Measurements from ENCODE around the gene GTF2I. TPM values are rescaled to one million over a fixed set of nuclear protein-coding genes. Genes with fewer than 3 reads are reported as not detected.
"Not testable (repeated sequence)": the region's sequence is repeated elsewhere in the genome, so short reads cannot be mapped to it uniquely, and the experiment has no call there.

Gene GTF2I
- total RNA-seq, 3 donors from 2014 or later, result 161 to 195 (median 181) TPM

DNA sequence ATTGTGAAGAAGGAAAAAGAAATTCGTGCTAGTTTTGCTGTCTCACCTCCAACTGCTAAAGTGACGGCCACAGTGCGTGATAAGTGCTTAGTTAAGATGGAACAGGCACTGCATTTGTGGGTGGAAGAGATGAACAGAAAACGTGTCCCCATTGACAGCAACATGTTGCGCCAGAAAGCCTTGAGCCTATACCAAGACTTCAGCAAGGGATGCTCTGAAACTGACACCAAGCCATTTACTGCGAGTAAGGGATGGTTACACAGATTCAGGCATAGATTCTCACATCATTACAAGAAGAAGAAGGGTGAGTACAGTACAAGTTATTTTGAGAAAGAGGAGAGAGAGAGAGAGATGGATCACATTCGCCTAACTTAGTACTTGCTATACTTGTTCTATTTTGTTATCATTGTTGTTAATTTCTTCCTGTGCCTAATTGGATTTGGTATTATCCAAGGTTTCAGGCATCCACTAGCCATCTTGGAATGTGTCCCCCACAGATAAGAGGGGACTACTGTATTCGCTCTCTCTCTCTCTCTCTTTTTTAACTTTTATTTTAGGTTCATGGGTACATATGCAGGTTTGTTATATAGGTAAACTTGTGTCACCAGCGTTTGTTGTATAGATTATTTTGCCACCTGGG lies 6.9 kb upstream of the GTF2I start:
- not testable (repeated sequence) for H3K27me3 Mint-ChIP-seq (ENCODE audit: low read depth); H3K36me3 Mint-ChIP-seq (ENCODE audit: insufficient read depth); H3K9me3 Mint-ChIP-seq; DNase-seq
- ATAC-seq, result peak; percentile 83 to 86
- H3K4me3 Mint-ChIP-seq, result peak overlapping the region; percentile 79
- H3K4me1 Mint-ChIP-seq (ENCODE audit: low read depth), result peaks cover 36% of the 10 kb centered on the region

GRCh38 chr7:74651133-74651504 lies 6.4 kb upstream of the GTF2I start:
- not testable (repeated sequence) for H3K36me3 Mint-ChIP-seq (ENCODE audit: insufficient read depth); H3K9me3 Mint-ChIP-seq; ATAC-seq; H3K27me3 Mint-ChIP-seq (ENCODE audit: low read depth); DNase-seq
- Mint-ChIP-seq H3K4me1 (ENCODE audit: low read depth) (peaks cover 42% of the 10 kb centered on the region), H3K4me3 (peak overlapping the region; percentile 79)

DNA sequence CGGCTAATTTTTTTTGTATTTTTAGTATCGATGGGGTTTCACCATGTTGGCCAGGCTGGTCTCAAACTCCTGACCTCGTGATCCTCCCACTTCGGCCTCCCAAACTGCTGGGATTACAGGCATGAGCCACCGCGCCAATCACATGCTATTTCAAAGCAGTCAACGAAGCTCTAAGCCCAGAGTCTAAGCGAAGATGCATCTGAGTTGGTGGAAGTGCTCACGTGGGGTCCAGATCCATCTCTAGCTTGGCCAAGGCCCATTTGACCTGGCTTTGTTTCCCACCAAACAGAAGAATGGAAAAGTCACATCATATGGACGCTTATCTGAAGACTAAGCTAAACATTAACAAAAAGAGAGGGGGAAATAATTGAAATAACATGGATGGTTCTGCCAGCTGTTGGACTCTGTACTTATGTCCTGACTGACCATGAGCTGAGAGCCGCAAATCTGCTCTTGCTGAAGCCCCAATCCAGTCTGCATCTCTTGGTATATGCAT lies 3.8 kb upstream of the GTF2I start:
- no peak overlapping the region for H3K4me3 Mint-ChIP-seq
- ATAC-seq, result no peak
- no peaks in the 10 kb centered on the region for H3K27me3 Mint-ChIP-seq (ENCODE audit: low read depth)
- no peak for DNase-seq
- H3K9me3 Mint-ChIP-seq, result no peaks in the 10 kb centered on the region
- H3K36me3 Mint-ChIP-seq (ENCODE audit: insufficient read depth), result peaks cover 2% of the 10 kb centered on the region
- H3K4me1 Mint-ChIP-seq (ENCODE audit: low read depth), result peaks cover 48% of the 10 kb centered on the region

- H3K4me3 Mint-ChIP-seq, result peak overlapping the region; percentile 5
These were observed 2.7 kb upstream of the GTF2I start for GRCh38 chr7:74654811-74655210.

DNA sequence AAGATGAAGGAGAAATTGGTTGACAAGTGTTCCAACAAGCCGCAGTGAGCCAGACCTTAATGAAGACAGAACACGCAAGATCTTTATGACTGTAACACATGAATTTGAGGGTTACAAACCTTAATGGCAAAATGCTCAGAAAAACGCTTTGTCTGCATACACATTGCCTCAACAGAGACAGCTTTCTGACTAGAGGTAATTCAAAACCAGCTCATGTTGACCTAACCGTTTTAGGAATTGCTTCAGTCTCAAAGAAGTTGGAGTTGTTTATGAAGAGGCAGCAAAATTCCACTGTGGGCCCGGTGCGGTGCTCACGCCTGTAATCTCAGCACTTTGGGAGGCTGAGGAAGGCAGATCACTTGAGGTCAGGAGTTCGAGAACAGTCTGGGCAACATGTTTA lies 2.2 kb upstream of the GTF2I start:
- ATAC-seq, result no peak
- Mint-ChIP-seq H3K27me3 (ENCODE audit: low read depth) (no peaks in the 10 kb centered on the region), H3K36me3 (ENCODE audit: insufficient read depth) (peaks cover 3% of the 10 kb centered on the region), H3K4me3 (peak overlapping the region; percentile 87), H3K4me1 (ENCODE audit: low read depth) (peaks cover 50% of the 10 kb centered on the region), H3K9me3 (no peaks in the 10 kb centered on the region)
- DNase-seq, result no peak

More at GRCh38 chr7:74654811-74655210, 2.7 kb upstream of the GTF2I start:
- Mint-ChIP-seq H3K36me3 (ENCODE audit: insufficient read depth) (peaks cover 3% of the 10 kb centered on the region), H3K4me1 (ENCODE audit: low read depth) (peaks cover 49% of the 10 kb centered on the region), H3K27me3 (ENCODE audit: low read depth) (no peaks in the 10 kb centered on the region), H3K9me3 (no peaks in the 10 kb centered on the region)
- DNase-seq (no peak), ATAC-seq (no peak)

DNA sequence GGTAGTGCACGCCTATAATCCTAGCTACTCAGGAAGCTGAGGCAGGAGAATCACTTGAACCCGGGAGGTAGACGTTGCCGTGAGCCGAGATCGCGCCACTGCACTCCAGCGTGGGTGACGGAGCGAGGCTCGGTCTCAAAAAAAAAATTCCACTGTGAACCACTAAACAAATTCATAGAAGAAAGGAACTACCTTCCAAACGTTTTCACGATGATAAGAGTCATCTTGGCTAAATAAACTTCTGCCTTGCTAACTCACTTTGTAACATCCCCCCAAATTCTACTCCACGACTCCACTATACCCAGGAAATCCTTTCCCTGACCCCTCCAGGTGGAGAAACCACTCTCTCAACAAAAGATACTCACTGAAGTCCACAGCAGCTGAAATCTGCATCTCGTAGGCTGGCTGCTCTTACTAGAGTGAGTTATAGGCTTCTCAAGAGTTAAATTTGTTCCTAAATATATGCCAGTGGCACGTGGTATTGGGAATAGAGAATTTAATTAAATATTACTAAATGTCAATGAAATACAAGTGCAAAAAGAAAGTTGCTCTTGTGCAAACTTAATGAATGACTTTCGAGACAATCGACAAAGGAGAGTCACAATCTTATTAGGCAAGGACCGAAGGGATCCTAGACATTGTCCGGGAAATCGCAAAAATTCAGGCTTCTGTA lies 1.6 kb upstream of the GTF2I start:
- Mint-ChIP-seq H3K27me3 (ENCODE audit: low read depth) (no peaks in the 10 kb centered on the region), H3K4me1 (ENCODE audit: low read depth) (peaks cover 50% of the 10 kb centered on the region), H3K36me3 (ENCODE audit: insufficient read depth) (peaks cover 6% of the 10 kb centered on the region), H3K4me3 (peak overlapping the region; percentile 87), H3K9me3 (no peaks in the 10 kb centered on the region)
- ATAC-seq, result no peak
- no peak for DNase-seq

- peak; percentile 57 for DNase-seq
- H3K4me3 Mint-ChIP-seq, result peak overlapping the region; percentile 87
- H3K9me3 Mint-ChIP-seq, result no peaks in the 10 kb centered on the region
- H3K27me3 Mint-ChIP-seq (ENCODE audit: low read depth), result no peaks in the 10 kb centered on the region
- peaks cover 51% of the 10 kb centered on the region for H3K4me1 Mint-ChIP-seq (ENCODE audit: low read depth)
- H3K36me3 Mint-ChIP-seq (ENCODE audit: insufficient read depth), result peaks cover 8% of the 10 kb centered on the region
- no peak for ATAC-seq
These were observed 1.1 kb upstream of the GTF2I start for GRCh38 chr7:74656441-74656836.

- Mint-ChIP-seq H3K27me3 (ENCODE audit: low read depth) (no peaks in the 10 kb centered on the region), H3K4me1 (ENCODE audit: low read depth) (peaks cover 53% of the 10 kb centered on the region), H3K36me3 (ENCODE audit: insufficient read depth) (peaks cover 8% of the 10 kb centered on the region), H3K9me3 (no peaks in the 10 kb centered on the region), H3K4me3 (peak overlapping the region; percentile 87)
- ATAC-seq (peak; percentile 73 to 75), DNase-seq (peak; percentile 97)
These were observed 454 bp upstream of the GTF2I start for GRCh38 chr7:74656837-74657691.

GRCh38 chr7:74658178-74659004 lies 873 bp downstream of the GTF2I start:
- Mint-ChIP-seq H3K4me3 (peak overlapping the region; percentile 78), H3K27me3 (ENCODE audit: low read depth) (no peaks in the 10 kb centered on the region), H3K9me3 (no peaks in the 10 kb centered on the region), H3K4me1 (ENCODE audit: low read depth) (peaks cover 60% of the 10 kb centered on the region), H3K36me3 (ENCODE audit: insufficient read depth) (peaks cover 8% of the 10 kb centered on the region)
- peak; percentile 70 to 73 for ATAC-seq
- DNase-seq, result peak; percentile 85

DNA sequence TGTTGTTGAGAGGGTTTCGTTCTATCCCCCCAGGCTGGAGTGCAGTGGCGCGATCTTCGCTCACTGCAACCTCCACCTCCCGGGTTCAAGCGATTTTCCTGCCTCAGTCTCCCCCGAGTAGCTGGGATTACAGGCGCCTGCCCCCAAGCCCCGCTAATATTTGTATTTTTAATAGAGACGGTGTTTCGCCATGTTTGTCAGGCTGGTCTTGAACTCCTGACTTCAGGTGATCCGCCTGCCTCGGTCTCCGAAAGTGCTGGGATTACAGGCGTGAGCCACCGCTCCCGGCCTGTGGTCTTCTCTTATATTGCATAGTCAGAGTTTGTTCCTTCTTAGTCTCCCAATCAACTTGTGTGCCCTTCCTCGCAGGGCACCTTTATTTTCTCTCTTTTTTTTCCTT lies 2.7 kb downstream of the GTF2I start:
- ATAC-seq; DNase-seq; H3K36me3 Mint-ChIP-seq (ENCODE audit: insufficient read depth); H3K27me3 Mint-ChIP-seq (ENCODE audit: low read depth); H3K9me3 Mint-ChIP-seq: not testable (repeated sequence)
- Mint-ChIP-seq H3K4me3 (peak overlapping the region; percentile 78), H3K4me1 (ENCODE audit: low read depth) (peaks cover 66% of the 10 kb centered on the region)

- H3K9me3 Mint-ChIP-seq; H3K4me3 Mint-ChIP-seq; ATAC-seq; H3K27me3 Mint-ChIP-seq (ENCODE audit: low read depth); DNase-seq: not testable (repeated sequence)
- Mint-ChIP-seq H3K4me1 (ENCODE audit: low read depth) (peaks cover 63% of the 10 kb centered on the region), H3K36me3 (ENCODE audit: insufficient read depth) (peaks cover 16% of the 10 kb centered on the region)
These were observed 4.6 kb downstream of the GTF2I start for GRCh38 chr7:74661836-74662794.

DNA sequence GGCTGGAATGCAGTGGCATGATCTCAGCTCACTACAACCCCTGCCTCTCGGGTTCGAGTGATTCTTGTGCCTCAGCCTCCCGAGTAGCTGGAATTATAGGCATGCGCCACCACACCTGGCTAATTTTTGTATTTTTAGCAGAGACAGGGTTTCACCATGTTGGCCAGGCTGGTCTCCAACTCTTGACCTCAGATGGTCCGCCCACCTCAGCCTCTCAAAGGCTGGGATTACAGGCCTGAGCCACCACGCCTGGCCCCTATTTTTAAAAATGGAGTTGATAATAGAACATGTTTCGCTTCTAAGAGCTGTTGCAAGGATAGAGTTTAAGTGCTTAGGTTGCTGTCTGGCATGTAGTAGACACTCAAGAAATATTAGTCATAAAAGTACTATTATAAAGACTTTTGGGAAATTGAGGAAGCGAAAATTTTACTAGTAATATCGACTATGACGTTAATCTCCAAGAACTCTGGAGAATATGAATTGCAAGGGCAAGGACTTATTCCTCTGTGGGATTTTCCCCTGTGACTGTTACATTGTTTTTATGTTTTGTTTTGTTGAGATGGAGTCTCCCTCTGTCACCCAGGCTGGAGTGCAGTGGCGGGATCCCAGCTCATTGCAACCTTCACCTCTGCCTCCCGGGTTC lies 7.9 kb downstream of the GTF2I start:
- H3K36me3 Mint-ChIP-seq (ENCODE audit: insufficient read depth), result peaks cover 13% of the 10 kb centered on the region
- H3K9me3 Mint-ChIP-seq, result no peaks in the 10 kb centered on the region
- H3K27me3 Mint-ChIP-seq (ENCODE audit: low read depth), result no peaks in the 10 kb centered on the region
- peaks cover 63% of the 10 kb centered on the region for H3K4me1 Mint-ChIP-seq (ENCODE audit: low read depth)
- ATAC-seq (no peak), DNase-seq (no peak)
- H3K4me3 Mint-ChIP-seq, result no peak overlapping the region
